ENCODE measurements around the gene OTOG. TPM values are rescaled to one million over a fixed set of nuclear protein-coding genes. Genes with fewer than 3 reads are reported as not detected.

The OTOG gene
- total RNA-seq, 1 experiment from 2014 or later, result not detected

DNA sequence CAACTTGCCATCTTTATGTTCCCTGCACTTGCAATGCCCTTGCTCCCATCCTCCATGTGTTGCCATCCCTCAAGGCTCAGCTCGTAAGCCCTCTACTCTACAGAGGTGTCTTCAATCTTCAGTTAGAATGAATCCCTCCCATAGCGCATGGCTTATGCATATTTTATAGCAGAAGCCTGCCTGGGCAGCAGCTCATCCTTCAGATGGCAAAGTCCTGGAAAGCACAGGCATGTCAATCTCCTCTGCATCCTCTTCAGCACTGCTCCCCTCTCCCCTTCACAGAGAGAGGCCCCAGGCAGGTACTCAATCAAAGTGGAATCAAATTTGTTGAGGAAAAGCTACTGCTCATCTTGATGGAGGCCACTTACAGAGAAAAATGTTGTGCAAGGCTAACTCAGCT is 39.3 kb upstream of the OTOG start:
- H3K79me2 ChIP-seq (ENCODE audit: low read depth), result no peaks in the 10 kb centered on the region
- TF ChIP-seq, protein P1, sequence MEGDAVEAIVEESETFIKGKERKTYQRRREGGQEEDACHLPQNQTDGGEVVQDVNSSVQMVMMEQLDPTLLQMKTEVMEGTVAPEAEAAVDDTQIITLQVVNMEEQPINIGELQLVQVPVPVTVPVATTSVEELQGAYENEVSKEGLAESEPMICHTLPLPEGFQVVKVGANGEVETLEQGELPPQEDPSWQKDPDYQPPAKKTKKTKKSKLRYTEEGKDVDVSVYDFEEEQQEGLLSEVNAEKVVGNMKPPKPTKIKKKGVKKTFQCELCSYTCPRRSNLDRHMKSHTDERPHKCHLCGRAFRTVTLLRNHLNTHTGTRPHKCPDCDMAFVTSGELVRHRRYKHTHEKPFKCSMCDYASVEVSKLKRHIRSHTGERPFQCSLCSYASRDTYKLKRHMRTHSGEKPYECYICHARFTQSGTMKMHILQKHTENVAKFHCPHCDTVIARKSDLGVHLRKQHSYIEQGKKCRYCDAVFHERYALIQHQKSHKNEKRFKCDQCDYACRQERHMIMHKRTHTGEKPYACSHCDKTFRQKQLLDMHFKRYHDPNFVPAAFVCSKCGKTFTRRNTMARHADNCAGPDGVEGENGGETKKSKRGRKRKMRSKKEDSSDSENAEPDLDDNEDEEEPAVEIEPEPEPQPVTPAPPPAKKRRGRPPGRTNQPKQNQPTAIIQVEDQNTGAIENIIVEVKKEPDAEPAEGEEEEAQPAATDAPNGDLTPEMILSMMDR (conservative IDR thresholded peaks at IDR 0.05), result no peak
- no peak for TF ChIP-seq EZH2 (IDR thresholded peaks at IDR 0.05; ENCODE audit: low read depth)
- no peaks in the 10 kb centered on the region for H3K36me3 ChIP-seq (ENCODE audit: low read depth)
- intact Hi-C loops (cut with micrococcal nuclease; ENCODE audit: unreplicated experiment), result loop anchor here (10.0 kb wide), 1 partner anchor 723 kb away; no protein-coding TSS in a partner anchor
- H4K20me1 ChIP-seq (ENCODE audit: insufficient read depth), result no peaks in the 10 kb centered on the region
- H3K9me3 ChIP-seq (ENCODE audit: insufficient read depth, low read depth), result no peaks in the 10 kb centered on the region
- H3K4me3 ChIP-seq, result no peak overlapping the region
- H3F3A ChIP-seq (ENCODE audit: insufficient read depth, low read depth), result no peaks in the 10 kb centered on the region
- no peaks in the 10 kb centered on the region for H3K9me2 ChIP-seq (ENCODE audit: insufficient read depth)
- H3K27ac ChIP-seq, result no peak overlapping the region
- no TSS peak for BruUV-seq (replicated peaks)
- no peak for DNase-seq
- POLR2A ChIA-PET (ENCODE audit: unreplicated experiment), result no interaction called here
- no peaks in the 10 kb centered on the region for H3K4me1 ChIP-seq (replicated peaks; ENCODE audit: insufficient read depth)
- no peak overlapping the region for H2AFZ ChIP-seq
- CTCF ChIA-PET, result interaction anchor here (0.6 kb wide), 1 partner anchor 11 kb away, joined by 4 read pairs; no protein-coding TSS in a partner anchor
- H3K4me2 ChIP-seq, result no peak overlapping the region
- H3K27me3 ChIP-seq (ENCODE audit: insufficient read depth, low read depth), result peaks cover 57% of the 10 kb centered on the region

DNA sequence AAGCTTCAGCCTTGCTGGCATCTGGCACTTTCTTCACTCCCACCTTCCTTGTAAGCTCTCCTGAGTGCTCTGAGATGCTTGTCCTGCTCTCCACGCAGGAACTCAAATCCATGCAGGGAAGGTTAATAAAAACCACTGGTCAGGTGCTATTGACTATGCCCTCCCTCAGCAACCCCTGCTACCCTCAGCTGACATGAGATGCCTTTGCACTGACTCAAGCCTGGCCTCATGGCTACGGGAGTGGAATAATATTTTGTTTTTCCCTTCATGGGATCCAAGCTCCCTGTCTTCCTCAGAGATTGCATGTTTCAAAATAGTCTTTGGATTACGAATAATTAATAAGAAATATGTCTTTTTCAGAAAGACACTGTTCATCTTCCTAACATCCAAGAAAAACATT is 38.8 kb upstream of the OTOG start:
- Histone ChIP-seq H3K79me2 (ENCODE audit: low read depth) (no peaks in the 10 kb centered on the region), H3K4me1 (replicated peaks; ENCODE audit: insufficient read depth) (no peaks in the 10 kb centered on the region), H2AFZ (no peak overlapping the region), H3K36me3 (ENCODE audit: low read depth) (no peaks in the 10 kb centered on the region), H3K27me3 (ENCODE audit: insufficient read depth, low read depth) (peaks cover 62% of the 10 kb centered on the region), H3K9me3 (ENCODE audit: insufficient read depth, low read depth) (no peaks in the 10 kb centered on the region), H4K20me1 (ENCODE audit: insufficient read depth) (no peaks in the 10 kb centered on the region), H3K4me2 (no peak overlapping the region), H3K27ac (no peak overlapping the region), H3K4me3 (no peak overlapping the region), H3F3A (ENCODE audit: insufficient read depth, low read depth) (no peaks in the 10 kb centered on the region), H3K9me2 (ENCODE audit: insufficient read depth) (no peaks in the 10 kb centered on the region)
- POLR2A ChIA-PET (ENCODE audit: unreplicated experiment), result interaction anchor here (0.7 kb wide), 1 partner anchor 227 kb away, joined by 5 read pairs; no protein-coding TSS in a partner anchor
- intact Hi-C loops (cut with micrococcal nuclease; ENCODE audit: unreplicated experiment), result loop anchor here (10.0 kb wide), 1 partner anchor 724 kb away; no protein-coding TSS in a partner anchor
- no peak for DNase-seq
- TF ChIP-seq, protein P1 (conservative IDR thresholded peaks at IDR 0.05), result no peak
- no peak for TF ChIP-seq EZH2 (IDR thresholded peaks at IDR 0.05; ENCODE audit: low read depth)
- CTCF ChIA-PET, result interaction anchor here (0.6 kb wide), 1 partner anchor 11 kb away, joined by 4 read pairs; no protein-coding TSS in a partner anchor
- no TSS peak for BruUV-seq (replicated peaks)

DNA sequence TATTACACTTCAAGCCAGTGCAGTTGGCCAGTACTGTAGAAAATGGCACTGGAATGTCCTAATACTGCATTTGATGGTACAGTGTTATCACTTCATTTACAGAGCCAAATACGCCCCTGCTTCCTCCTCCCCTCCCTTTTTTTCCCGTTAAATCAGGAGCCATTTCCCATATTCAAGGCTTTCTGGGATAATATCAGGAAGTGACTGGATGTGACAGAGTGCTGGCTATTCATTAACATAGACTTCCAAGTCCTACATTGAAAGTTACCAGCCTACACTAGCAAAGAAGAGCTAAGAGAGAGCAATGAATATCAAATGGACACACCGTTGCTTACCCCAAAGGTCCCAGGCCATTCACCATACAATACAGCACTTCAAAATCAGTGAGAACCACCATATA is 38.3 kb upstream of the OTOG start:
- DNase-seq, result no peak
- H3K4me1 ChIP-seq (replicated peaks; ENCODE audit: insufficient read depth), result no peaks in the 10 kb centered on the region
- no peaks in the 10 kb centered on the region for H3F3A ChIP-seq (ENCODE audit: insufficient read depth, low read depth)
- intact Hi-C loops (cut with micrococcal nuclease; ENCODE audit: unreplicated experiment), result loop anchor here (10.0 kb wide), 1 partner anchor 724 kb away; no protein-coding TSS in a partner anchor
- no peaks in the 10 kb centered on the region for H3K9me2 ChIP-seq (ENCODE audit: insufficient read depth)
- no peaks in the 10 kb centered on the region for H3K79me2 ChIP-seq (ENCODE audit: low read depth)
- BruUV-seq (replicated peaks), result no TSS peak
- H3K27me3 ChIP-seq (ENCODE audit: insufficient read depth, low read depth), result peaks cover 65% of the 10 kb centered on the region
- H4K20me1 ChIP-seq (ENCODE audit: insufficient read depth), result no peaks in the 10 kb centered on the region
- H3K9me3 ChIP-seq (ENCODE audit: insufficient read depth, low read depth), result no peaks in the 10 kb centered on the region
- H3K27ac ChIP-seq, result no peak overlapping the region
- H3K36me3 ChIP-seq (ENCODE audit: low read depth), result no peaks in the 10 kb centered on the region
- H3K4me2 ChIP-seq, result no peak overlapping the region
- ChIA-PET POLR2A (ENCODE audit: unreplicated experiment) (interaction anchor here (0.7 kb wide), 1 partner anchor 228 kb away, joined by 5 read pairs; no protein-coding TSS in a partner anchor), CTCF (no interaction called here)
- no peak overlapping the region for H2AFZ ChIP-seq
- no peak overlapping the region for H3K4me3 ChIP-seq
- TF ChIP-seq, protein P1 (conservative IDR thresholded peaks at IDR 0.05), result no peak
- TF ChIP-seq EZH2 (IDR thresholded peaks at IDR 0.05; ENCODE audit: low read depth), result no peak
